SK-N-SH (cell line): ENCODE results near the gene OMP. TPM values are rescaled to one million over a fixed set of nuclear protein-coding genes. Genes with fewer than 3 reads are reported as not detected.

Source experiments
- CTCF ChIA-PET: fragments of 300-600, 350-600 bp; formaldehyde crosslinking; extraction: SDS; loops from one replicate; lab custom pipeline; 2021; lab: Yijun Ruan, JAX
- POLR2A ChIA-PET: fragments of 350-600 bp; sonication (Branson Sonifier 250); formaldehyde crosslinking; extraction: SDS; loops from one replicate; lab custom pipeline; 2020; ENCODE audit warnings: antibody characterized with exemption, inconsistent platforms; lab: Yijun Ruan, JAX
- DNase-seq: peaks from one replicate; pipeline ENCODE4 v3.0.0; 2012
- H2AFZ ChIP-seq: fragments of 200-600 bp; sonication (generic); 2 replicates; pipeline ENCODE4 v1.8.1; 2016; ENCODE audit warnings: antibody characterized with exemption, mild to moderate bottlenecking, low read depth
- H3F3A ChIP-seq: fragments of 200-600 bp; sonication (generic); replicated peaks from 2 replicates; pipeline ENCODE3; 2016; ENCODE audit warnings: antibody characterized with exemption, mild to moderate bottlenecking; ENCODE audit not compliant: insufficient read depth
- H3K27ac ChIP-seq, 2 experiments: fragments of 200-500 bp in 1 of 2; fragments of 200-600 bp in 1 of 2; sonication (Bioruptor generic) in 1 of 2; sonication (generic), shearing (Covaris generic) in 1 of 2; 2 replicates each; pipeline versions ENCODE4 v1.5.1 to v1.6.1; 2014 to 2016; ENCODE audit warnings: low read depth in 2 of 2, inconsistent platforms in 1 of 2, low read length in 1 of 2, mild to moderate bottlenecking in 1 of 2, mixed read lengths in 1 of 2
- H3K27me3 ChIP-seq: fragments of 200-600 bp; sonication (generic), shearing (Covaris generic); 2 replicates; pipeline ENCODE4 v1.6.1; 2016; ENCODE audit warnings: mixed run types; ENCODE audit not compliant: insufficient read depth
- H3K36me3 ChIP-seq, 2 experiments: fragments of 200-500 bp in 1 of 2; fragments of 200-600 bp in 1 of 2; sonication (Bioruptor generic) in 1 of 2; sonication (generic) in 1 of 2; replicated peaks in 1 of 2; 2 replicates each; pipeline versions ENCODE3 to v1.5.1; 2014 to 2016; ENCODE audit warnings: low read length in 1 of 2, mild to moderate bottlenecking in 1 of 2; ENCODE audit not compliant: insufficient read depth in 2 of 2, control insufficient read depth in 1 of 2
- H3K4me1 ChIP-seq, 2 experiments: fragments of 200-500 bp in 1 of 2; fragments of 200-600 bp in 1 of 2; sonication (Bioruptor generic) in 1 of 2; sonication (generic), shearing (Covaris generic) in 1 of 2; 2 replicates each; pipeline versions ENCODE4 v1.5.1 to v1.6.1; 2014 to 2016; ENCODE audit warnings: low read depth in 1 of 2, low read length in 1 of 2, mixed run types in 1 of 2; ENCODE audit not compliant: insufficient read depth in 2 of 2, control insufficient read depth in 1 of 2
- H3K4me2 ChIP-seq: fragments of 200-600 bp; sonication (generic), shearing (Covaris generic); 2 replicates; pipeline ENCODE4 v1.6.1; 2017; ENCODE audit warnings: mixed run types
- H3K4me3 ChIP-seq, 2 experiments: fragments of 200-500 bp in 1 of 2; fragments of 200-600 bp in 1 of 2; sonication (Bioruptor generic) in 1 of 2; sonication (generic), shearing (Covaris generic) in 1 of 2; 2 replicates each; pipeline versions ENCODE4 v1.5.1 to v1.8.1; 2014 to 2016; ENCODE audit warnings: low read depth in 2 of 2, inconsistent platforms in 1 of 2, low read length in 1 of 2, mild to moderate bottlenecking in 1 of 2, mixed read lengths in 1 of 2, moderate library complexity in 1 of 2
- H3K79me2 ChIP-seq: fragments of 200-600 bp; sonication (generic); 2 replicates; pipeline ENCODE4 v1.8.1; 2017; ENCODE audit warnings: mild to moderate bottlenecking; ENCODE audit not compliant: insufficient read depth
- H3K9ac ChIP-seq: fragments of 200-600 bp; sonication (generic); 2 replicates; pipeline ENCODE4 v1.6.1; 2017; ENCODE audit warnings: mixed run types
- H3K9me2 ChIP-seq: fragments of 200-600 bp; sonication (generic); 2 replicates; pipeline ENCODE4 v1.6.1; 2017; ENCODE audit warnings: mixed run types
- H3K9me3 ChIP-seq: fragments of 200-600 bp; sonication (generic); 2 replicates; pipeline ENCODE4 v1.6.1; 2017; ENCODE audit warnings: mixed run types, mild to moderate bottlenecking, moderate library complexity
- H4K20me1 ChIP-seq: fragments of 200-600 bp; sonication (generic); 2 replicates; pipeline ENCODE4 v1.6.1; 2017; ENCODE audit warnings: mild to moderate bottlenecking, mixed run types; ENCODE audit not compliant: insufficient read depth
- EP300 ChIP-seq, 2 experiments: IDR thresholded peaks; 2 replicates each; pipeline versions ENCODE4 v1.4.0 to v1.6.1; 2012; ENCODE audit warnings: borderline replicate concordance in 1 of 2, low read depth in 1 of 2, low read length in 1 of 2
- FOSL2 ChIP-seq: IDR thresholded peaks from 2 replicates; pipeline ENCODE4 v1.4.0; 2012; ENCODE audit warnings: low read depth, mild to moderate bottlenecking, moderate library complexity, borderline replicate concordance
- GATA2 ChIP-seq: sonication (generic); formaldehyde crosslinking; IDR thresholded peaks from 2 replicates; pipeline ENCODE4 v1.5.0; 2020; ENCODE audit warnings: mild to moderate bottlenecking, missing genetic modification reagents
- MEF2A ChIP-seq: IDR thresholded peaks from 2 replicates; pipeline ENCODE4 v1.4.0; 2012; ENCODE audit warnings: low read depth, borderline replicate concordance
- POLR2AphosphoS5 ChIP-seq: IDR thresholded peaks from 2 replicates; pipeline ENCODE4 v1.6.1; 2012; ENCODE audit warnings: low read depth, low read length
- RAD21 ChIP-seq: IDR thresholded peaks from 2 replicates; pipeline ENCODE4 v1.6.1; 2012; ENCODE audit warnings: mild to moderate bottlenecking, low read length
- RFX5 ChIP-seq: IDR thresholded peaks from 2 replicates; pipeline ENCODE4 v1.6.1; 2012; ENCODE audit warnings: mild to moderate bottlenecking, improper control_type of control experiment, low read length
- RXRA ChIP-seq: IDR thresholded peaks from 2 replicates; pipeline ENCODE4 v1.4.0; 2012; ENCODE audit warnings: low read depth, mild to moderate bottlenecking, borderline replicate concordance
- SIN3A ChIP-seq: IDR thresholded peaks from 2 replicates; pipeline ENCODE4 v1.6.1; 2012; ENCODE audit warnings: low read depth, mild to moderate bottlenecking, low read length, moderate library complexity, borderline replicate concordance
- SMC3 ChIP-seq: IDR thresholded peaks from 2 replicates; pipeline ENCODE4 v1.6.1; 2012; ENCODE audit warnings: low read depth, low read length, improper control_type of control experiment
- TEAD4 ChIP-seq: IDR thresholded peaks from 2 replicates; pipeline ENCODE4 v1.4.0; 2012; ENCODE audit warnings: mild to moderate bottlenecking, borderline replicate concordance; ENCODE audit not compliant: insufficient read depth
- WGBS: methylation state at CpG from one replicate; pipeline ENCODE4 v1.1.6; 2017; ENCODE audit warnings: low lambda C conversion rate; 5-methylcytosine and 5-hydroxymethylcytosine counted together
- polyA plus RNA-seq, 3 experiments: library from polyadenylated mRNA; depleted of rRNA; stranded (reverse); fragments of >200 nt; gene quantifications; 2 replicates each; pipeline ENCODE4 v1.2.3, GENCODE V29; 2012
- TF ChIP-seq, protein P1 (sequence below): IDR thresholded peaks from 2 replicates; pipeline ENCODE4 v1.6.1; 2012; ENCODE audit warnings: mild to moderate bottlenecking, low read depth, low read length, moderate library complexity

OMP gene
- polyA plus RNA-seq, 1 of the 3 experiments (the other 2 are of a cell fraction), result 0.20 TPM

DNA sequence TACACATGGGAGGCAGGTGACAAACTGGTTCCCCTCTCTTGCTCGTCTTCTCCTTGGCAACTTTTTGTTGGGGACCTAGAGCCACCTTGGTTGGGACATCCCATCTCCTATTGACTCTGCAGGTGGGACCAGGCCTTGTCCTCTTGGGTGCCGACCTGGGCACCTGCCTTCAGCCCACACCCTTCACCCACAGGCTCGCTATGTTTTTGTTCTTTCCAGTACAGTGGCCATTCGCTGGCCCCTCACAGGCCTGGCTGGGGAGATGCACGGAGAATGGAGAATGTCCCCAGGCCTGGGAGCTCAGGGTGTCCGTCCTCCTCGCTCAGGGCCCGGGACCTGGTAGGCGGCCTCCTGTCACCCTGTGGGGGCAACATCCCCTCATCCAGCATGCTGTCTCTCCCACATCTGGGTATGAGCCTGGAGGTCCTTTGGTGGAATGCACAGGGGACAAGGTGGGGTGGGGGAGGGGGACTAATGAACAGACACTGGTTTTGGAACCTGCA lies 14.9 kb upstream of the OMP start (continued):
- TF ChIP-seq, protein P1, sequence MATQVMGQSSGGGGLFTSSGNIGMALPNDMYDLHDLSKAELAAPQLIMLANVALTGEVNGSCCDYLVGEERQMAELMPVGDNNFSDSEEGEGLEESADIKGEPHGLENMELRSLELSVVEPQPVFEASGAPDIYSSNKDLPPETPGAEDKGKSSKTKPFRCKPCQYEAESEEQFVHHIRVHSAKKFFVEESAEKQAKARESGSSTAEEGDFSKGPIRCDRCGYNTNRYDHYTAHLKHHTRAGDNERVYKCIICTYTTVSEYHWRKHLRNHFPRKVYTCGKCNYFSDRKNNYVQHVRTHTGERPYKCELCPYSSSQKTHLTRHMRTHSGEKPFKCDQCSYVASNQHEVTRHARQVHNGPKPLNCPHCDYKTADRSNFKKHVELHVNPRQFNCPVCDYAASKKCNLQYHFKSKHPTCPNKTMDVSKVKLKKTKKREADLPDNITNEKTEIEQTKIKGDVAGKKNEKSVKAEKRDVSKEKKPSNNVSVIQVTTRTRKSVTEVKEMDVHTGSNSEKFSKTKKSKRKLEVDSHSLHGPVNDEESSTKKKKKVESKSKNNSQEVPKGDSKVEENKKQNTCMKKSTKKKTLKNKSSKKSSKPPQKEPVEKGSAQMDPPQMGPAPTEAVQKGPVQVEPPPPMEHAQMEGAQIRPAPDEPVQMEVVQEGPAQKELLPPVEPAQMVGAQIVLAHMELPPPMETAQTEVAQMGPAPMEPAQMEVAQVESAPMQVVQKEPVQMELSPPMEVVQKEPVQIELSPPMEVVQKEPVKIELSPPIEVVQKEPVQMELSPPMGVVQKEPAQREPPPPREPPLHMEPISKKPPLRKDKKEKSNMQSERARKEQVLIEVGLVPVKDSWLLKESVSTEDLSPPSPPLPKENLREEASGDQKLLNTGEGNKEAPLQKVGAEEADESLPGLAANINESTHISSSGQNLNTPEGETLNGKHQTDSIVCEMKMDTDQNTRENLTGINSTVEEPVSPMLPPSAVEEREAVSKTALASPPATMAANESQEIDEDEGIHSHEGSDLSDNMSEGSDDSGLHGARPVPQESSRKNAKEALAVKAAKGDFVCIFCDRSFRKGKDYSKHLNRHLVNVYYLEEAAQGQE, result no peak
- TF ChIP-seq SMC3 (no peak), RAD21 (no peak), SIN3A (no peak), EP300 (IDR thresholded peaks at IDR 0.05; ENCODE audit: borderline replicate concordance in 1 of 2, low read depth in 1 of 2, low read length in 1 of 2) (no peak)

DNA sequence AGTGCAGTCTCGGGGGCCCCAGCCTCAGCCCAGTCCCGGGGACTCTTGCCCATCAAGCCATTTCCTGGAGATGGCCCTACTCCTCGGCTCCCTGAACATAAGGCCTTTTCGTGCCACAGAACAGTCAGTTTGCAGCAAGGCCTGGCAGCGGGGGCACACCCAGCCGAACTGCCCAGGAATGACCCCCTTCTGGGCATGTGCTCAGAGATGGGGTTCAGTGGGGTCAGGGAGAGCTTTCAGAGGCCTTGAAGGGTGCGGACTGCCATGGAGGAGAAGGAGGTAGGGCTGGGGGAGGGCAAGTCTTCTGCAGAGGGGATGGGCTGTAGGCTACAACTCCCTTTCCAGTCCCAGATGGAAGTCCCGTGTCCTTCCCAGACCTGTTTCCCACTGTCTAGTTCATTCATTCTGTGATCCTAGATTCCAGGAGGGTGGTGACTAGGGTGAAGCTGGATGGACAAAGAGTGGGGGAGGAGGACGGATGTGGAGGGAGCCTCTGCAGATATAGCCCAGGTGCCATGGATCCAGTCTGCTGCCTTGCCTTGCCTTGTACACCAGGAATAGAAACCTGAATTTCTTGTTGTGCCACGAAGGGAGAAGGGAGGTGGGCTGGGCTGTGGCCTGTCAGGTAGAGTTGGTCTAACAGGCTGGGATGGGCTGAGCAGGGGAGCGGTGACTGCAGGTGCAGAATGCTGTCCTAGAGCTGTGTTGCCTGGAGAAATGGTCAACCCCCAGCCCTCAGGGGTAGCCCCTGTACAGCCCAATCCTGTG lies 14.2 kb upstream of the OMP start:
- TF ChIP-seq GATA2 (CRISPR knock-in tag), result no peak
- no peak for TF ChIP-seq POLR2AphosphoS5
- TF ChIP-seq FOSL2, result no peak
- TF ChIP-seq MEF2A, result no peak
- no peak for TF ChIP-seq EP300 (IDR thresholded peaks at IDR 0.05; ENCODE audit: borderline replicate concordance in 1 of 2, low read depth in 1 of 2, low read length in 1 of 2)
- no peak for TF ChIP-seq TEAD4
- TF ChIP-seq RXRA, result no peak
- no peak for TF ChIP-seq RAD21
- TF ChIP-seq RFX5, result no peak
- 94% methylated on average over 5 of the region's 11 CpGs for WGBS
- H3K27me3 ChIP-seq, result no peaks in the 10 kb centered on the region
- peaks cover 17% of the 10 kb centered on the region for H4K20me1 ChIP-seq
- H3K9me2 ChIP-seq, result no peaks in the 10 kb centered on the region
- ChIA-PET POLR2A (no interaction called here), CTCF (interaction anchor here (1.7 to 9.5 kb wide), 5 partner anchors 14 to 43 kb away, joined by 8 to 218 read pairs (median 66); partner anchors contain the start of gene OMP)
- peaks cover 23% of the 10 kb centered on the region for H3K79me2 ChIP-seq
- no peak overlapping the region for H3K4me3 ChIP-seq
- H3K27ac ChIP-seq, result no peak overlapping the region
- H3K9ac ChIP-seq, result no peak overlapping the region
- DNase-seq, result no peak
- H3K9me3 ChIP-seq, result no peaks in the 10 kb centered on the region
- peaks cover 0 to 2% of the 10 kb centered on the region in 2 experiments for H3K36me3 ChIP-seq
- no peak overlapping the region for H3K4me2 ChIP-seq
- no peak overlapping the region for H2AFZ ChIP-seq
- peaks cover 0 to 1% of the 10 kb centered on the region in 2 experiments; a peak in 1 of 4 replicates for H3K4me1 ChIP-seq
- H3F3A ChIP-seq, result peaks cover 3% of the 10 kb centered on the region
